MV-4-11 (cell line): ENCODE data around the gene ADCK1.
"Not testable (repeated sequence)": the region's sequence is repeated elsewhere in the genome, so short reads cannot be mapped to it uniquely, and the experiment has no call there.

ENCODE experiments used
- DNase-seq: peaks from one replicate; lab custom pipeline; 2025; lab: John Stamatoyannopoulos, UW

Gene ADCK1, protein sequence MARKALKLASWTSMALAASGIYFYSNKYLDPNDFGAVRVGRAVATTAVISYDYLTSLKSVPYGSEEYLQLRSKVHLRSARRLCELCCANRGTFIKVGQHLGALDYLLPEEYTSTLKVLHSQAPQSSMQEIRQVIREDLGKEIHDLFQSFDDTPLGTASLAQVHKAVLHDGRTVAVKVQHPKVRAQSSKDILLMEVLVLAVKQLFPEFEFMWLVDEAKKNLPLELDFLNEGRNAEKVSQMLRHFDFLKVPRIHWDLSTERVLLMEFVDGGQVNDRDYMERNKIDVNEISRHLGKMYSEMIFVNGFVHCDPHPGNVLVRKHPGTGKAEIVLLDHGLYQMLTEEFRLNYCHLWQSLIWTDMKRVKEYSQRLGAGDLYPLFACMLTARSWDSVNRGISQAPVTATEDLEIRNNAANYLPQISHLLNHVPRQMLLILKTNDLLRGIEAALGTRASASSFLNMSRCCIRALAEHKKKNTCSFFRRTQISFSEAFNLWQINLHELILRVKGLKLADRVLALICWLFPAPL

DNA sequence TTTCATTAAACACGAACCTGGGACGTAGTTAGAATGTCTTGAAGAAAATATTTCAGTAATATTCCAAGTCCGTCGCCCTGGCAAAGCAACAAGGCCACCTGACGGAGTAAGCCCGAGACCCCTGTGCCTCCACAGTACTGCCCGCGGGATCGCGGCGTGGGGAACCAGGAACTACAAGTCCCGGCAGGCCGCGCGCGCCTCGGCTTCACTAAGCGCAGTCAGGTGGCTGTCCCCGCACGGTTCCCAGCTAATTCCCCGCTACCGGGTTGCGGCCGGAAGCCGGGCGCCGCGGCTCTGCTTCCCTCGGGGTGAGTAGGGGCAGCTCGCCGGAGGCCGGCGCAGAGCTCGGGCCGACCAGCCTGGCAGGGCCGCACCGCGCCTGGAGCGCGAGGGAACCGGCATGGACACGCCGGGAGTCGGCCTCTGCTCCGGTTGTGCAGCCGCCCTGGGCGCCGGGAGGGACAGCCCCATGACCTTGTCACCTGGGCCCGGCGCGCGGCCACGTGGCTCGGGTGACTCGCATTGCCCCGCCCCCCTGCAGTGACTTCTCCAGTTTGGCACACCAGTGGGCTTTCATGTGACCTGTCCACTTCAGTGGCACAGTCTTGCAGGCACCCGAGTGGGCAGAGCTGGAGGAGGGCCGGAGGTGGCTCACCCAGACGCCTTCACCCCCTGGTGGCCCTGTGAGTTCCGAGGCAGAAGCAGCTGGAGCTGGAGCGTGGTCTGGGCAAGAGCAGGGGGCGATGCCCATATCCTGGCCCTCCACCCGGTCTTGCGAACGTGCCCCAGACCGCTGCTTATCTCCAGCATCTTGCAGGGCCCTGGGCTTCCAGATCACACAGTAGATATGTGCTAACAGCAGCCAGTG, at the start of gene ADCK1:
ADCK1 (plus strand) TSS at position 247 of the 868 bp plus-strand sequence. CDS start 18,870 bp downstream, outside the sequence.
- peak; percentile 81 for DNase-seq

GRCh38 chr14:77752266-77752665, 47.6 kb upstream of the ADCK1 start:
- DNase-seq = no peak

- DNase-seq = no peak
Measured at GRCh38 chr14:77752799-77753516, 47.0 kb upstream of the ADCK1 start.

- peak; percentile 94 for DNase-seq
Measured at GRCh38 chr14:77760381-77761204, 39.3 kb upstream of the ADCK1 start, which contains the start of gene SNW1. TSS of gene SNW1 (minus strand) at chr14:77761156. CDS start at chr14:77761127, 29 bp downstream.

DNA sequence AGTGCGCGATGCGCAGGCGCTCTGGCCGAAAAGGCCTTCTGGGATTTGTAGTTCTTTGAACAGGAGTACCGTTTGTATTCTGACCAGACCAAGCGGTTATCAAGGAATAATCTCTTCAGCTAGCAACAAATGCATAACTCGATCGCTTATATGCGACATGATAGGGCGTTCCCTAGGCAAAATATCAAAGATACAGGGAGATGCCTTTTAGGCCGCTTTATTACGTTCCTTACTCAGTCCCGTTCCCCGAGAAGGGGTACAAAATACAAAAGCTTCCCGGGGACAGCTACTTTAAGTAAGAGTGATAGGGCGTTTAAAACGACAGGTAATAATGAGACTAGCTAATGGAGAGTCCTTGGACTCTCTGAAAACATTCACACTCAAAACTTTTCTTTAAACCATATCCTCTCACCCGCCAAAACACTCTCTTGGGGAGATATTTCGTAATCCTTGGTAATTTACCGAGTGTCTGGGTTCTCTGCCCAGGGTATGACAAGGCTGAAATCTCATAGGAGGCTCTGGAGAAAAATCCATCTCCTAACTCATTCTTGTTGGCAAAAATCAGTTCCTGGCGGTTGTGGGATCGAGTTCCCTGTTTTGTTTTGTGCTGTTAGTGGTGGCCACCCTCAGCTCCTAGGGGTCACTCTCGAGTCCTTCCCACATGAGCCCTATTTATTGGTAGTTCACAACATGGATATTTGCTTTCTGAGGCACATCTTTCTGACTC, 38.5 kb upstream of the ADCK1 start:
- DNase-seq = peak; percentile 61

- no peak for DNase-seq
Measured at GRCh38 chr14:77763316-77763715, 36.6 kb upstream of the ADCK1 start.

DNA sequence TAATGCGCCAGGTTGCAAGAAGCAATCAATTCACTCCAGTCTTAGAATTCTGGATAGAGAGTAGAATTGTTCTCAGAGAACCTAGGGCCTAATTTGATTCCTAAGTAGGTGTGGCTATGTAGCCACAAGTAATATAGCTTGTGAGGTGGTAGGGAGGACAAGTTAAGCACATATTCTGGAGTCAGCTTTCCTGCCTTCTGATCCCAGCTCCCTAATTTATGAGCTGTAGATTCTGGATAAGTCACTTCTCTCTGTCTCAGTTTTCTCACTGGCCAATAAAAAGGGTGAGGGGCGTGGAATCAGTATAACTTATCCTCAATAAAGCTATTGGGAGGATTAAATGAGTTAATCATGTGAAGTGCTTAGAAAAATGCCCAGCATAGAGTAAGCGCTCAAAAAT, 35.9 kb upstream of the ADCK1 start:
- no peak for DNase-seq

GRCh38 chr14:77768442-77769069, 31.4 kb upstream of the ADCK1 start:
- DNase-seq = not testable (repeated sequence)

DNA sequence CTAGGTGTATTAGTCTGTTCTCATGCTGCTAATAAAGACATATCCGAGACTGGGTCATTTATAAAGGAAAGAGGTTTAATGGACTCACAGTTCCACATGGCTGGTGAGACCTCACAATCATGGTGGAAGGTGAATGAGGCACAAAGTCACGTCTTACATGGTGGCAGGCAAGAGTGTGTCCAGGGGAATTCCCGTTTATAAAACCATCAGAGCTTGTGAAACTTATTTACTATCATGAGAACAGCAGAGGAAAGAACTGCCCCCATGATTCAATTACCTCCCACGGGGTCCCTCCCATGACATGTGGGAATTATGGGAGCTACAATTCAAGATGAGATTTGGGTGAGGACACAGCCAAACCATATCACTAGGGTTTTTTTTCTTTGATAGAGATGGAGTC, 25.9 kb upstream of the ADCK1 start:
- not testable (repeated sequence) for DNase-seq

DNA sequence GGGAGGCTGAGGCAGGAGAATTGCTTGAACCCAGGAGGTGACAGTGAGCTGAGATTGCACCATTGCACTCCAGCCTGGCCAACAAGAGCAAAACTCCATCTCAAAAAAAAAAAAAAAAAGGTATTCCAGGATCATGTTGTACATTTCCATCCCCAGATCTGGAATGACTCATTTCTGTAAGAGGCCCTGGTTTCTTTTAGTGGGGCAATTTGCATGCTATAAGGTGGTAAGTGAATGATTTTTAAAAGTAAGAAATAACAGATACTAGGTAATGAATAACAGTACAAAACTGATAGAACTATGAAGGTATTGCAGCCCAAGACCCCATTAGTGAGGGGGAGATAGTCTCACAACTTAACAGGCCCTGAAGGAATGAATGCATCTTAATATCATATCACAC, 17.7 kb upstream of the ADCK1 start:
- DNase-seq = no peak

DNA sequence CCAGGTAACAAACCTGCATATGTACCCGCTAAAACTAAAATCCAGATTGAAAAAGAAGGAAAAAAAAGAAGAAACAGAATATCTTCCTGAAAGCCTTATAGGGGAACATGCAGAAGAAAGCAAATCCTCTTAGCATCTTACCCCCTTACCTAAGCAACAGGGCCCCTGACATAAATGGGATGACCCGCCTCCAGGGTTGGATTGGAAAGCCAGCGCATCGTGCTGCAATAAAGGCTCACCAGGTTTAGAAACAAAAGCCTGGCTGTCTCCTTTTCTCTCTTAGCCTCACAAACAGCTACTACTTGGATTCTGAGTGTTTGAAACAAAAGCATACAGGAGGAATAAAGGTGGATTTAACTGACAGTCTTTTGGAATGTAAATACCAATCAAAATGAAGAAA, 13.8 kb upstream of the ADCK1 start:
- no peak for DNase-seq

GRCh38 chr14:77790566-77791224, 9.2 kb upstream of the ADCK1 start:
- DNase-seq = no peak

- no peak for DNase-seq
Measured at GRCh38 chr14:77791225-77791600, 8.7 kb upstream of the ADCK1 start.

DNA sequence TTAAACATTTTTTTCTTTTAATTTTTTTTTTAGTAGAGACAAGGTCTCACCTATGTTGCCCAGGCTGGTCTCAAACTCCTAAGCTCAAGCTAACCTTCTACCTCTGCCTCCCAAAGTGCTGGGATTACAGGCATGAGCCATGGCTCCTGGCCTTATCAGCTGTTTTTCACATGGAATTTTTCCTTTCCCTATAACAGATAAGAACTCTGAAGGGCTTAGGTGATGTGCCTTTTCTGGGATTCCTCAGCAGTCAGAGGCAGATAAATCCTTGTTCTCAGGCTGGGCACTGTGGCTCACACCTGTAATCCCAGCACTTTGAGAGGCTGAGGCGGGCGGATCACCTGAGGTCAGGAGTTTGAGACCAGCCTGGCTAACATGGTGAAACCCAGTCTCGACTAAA, 6.7 kb upstream of the ADCK1 start:
- not testable (repeated sequence) for DNase-seq

GRCh38 chr14:77794357-77794756, 5.6 kb upstream of the ADCK1 start:
- no peak for DNase-seq

DNA sequence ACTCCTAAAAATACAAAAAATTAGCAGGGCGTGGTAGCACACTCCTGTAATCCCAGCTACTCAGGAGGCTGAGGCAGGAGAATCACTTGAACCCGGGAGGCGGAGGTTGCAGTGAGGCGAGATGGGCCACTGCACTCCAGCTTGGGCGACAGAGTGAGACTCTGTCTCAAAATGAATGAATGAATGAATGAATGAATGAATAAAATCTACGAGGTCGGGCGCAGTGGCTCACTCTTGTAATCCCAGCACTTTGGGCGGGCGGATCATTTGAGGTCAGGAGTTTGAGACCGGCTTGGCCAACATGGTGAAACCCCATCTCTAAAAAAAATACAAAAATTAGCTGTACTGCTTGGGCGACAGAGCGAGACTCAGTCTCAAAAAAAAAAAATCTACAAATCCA, 453 bp upstream of the ADCK1 start:
- DNase-seq = not testable (repeated sequence)

DNA sequence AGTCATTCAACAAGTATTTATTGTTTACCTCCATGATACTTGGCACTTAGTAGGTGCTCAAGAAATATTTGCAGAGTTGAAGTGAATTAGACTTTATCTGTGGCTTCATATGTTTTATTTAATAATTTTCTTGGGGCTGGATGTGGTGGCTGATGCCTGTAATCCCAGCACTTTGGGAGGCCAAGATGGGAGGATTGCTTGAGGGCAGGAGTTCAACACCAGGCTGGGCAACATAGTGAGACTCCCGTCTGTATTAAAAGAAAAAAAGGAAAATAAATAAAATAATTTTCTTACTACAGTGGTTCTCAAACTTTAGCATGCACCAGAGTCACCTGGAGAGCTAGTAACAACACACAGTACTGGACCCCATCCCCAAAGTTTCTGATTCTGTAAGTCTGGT, 905 bp downstream of the ADCK1 start:
- DNase-seq = no peak

GRCh38 chr14:77804592-77804991, 4.7 kb downstream of the ADCK1 start:
- DNase-seq = peak; percentile 2

DNA sequence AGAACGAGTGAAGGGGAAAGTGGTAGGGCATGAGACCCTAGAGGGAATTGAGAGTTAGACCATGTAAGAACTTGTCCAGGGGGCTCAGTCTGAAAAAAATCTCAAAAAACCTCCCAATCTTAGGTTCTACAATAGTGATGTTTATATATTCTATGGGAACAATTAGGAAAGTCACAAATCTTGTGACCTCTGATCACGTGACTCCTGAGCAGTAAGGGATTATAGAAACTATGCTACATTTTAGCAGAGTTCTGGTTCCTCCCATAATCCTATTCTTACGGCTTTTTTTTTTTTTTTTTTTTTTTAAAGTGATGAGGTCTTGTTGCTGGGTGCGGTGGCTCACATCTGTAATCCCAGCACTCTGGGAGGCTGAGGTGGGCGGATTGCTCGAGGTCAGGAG, 5.8 kb downstream of the ADCK1 start:
- DNase-seq = peak; percentile 1
